ENCODE data around the gene PLCG1.
"Not testable (repeated sequence)": the region's sequence is repeated elsewhere in the genome, so short reads cannot be mapped to it uniquely, and the experiment has no call there.

Gene PLCG1

GRCh38 chr20:41124451-41125094 lies 12.8 kb upstream of the PLCG1 start:
- no peak overlapping the region for H3K4me3 ChIP-seq (ENCODE audit: low read depth, low read length)
- no peak for TF ChIP-seq CTCF (conservative IDR thresholded peaks at IDR 0.05; ENCODE audit: low read depth, low read length)
- no peak for DNase-seq (ENCODE audit: low read depth)

GRCh38 chr20:41125530-41126457 lies 11.5 kb upstream of the PLCG1 start:
- no peak for DNase-seq (ENCODE audit: low read depth)
- no peak for TF ChIP-seq CTCF (conservative IDR thresholded peaks at IDR 0.05; ENCODE audit: low read depth, low read length)
- no peak overlapping the region for H3K4me3 ChIP-seq (ENCODE audit: low read depth, low read length)

- H3K4me3 ChIP-seq (ENCODE audit: low read depth, low read length) = no peak overlapping the region
- DNase-seq (ENCODE audit: low read depth) = no peak
- no peak for TF ChIP-seq CTCF (conservative IDR thresholded peaks at IDR 0.05; ENCODE audit: low read depth, low read length)
Observed at GRCh38 chr20:41126719-41127118, 10.6 kb upstream of the PLCG1 start.

GRCh38 chr20:41128317-41128716 lies 9.0 kb upstream of the PLCG1 start:
- not testable (repeated sequence) for H3K4me3 ChIP-seq (ENCODE audit: low read depth, low read length); DNase-seq (ENCODE audit: low read depth)

GRCh38 chr20:41131594-41132387 lies 5.6 kb upstream of the PLCG1 start:
- H3K4me3 ChIP-seq (ENCODE audit: low read depth, low read length) = no peak overlapping the region
- DNase-seq (ENCODE audit: low read depth) = no peak
- no peak for TF ChIP-seq CTCF (conservative IDR thresholded peaks at IDR 0.05; ENCODE audit: low read depth, low read length)

GRCh38 chr20:41132388-41132775 lies 5.0 kb upstream of the PLCG1 start:
- H3K4me3 ChIP-seq (ENCODE audit: low read depth, low read length); DNase-seq (ENCODE audit: low read depth): not testable (repeated sequence)

GRCh38 chr20:41133709-41134361 lies 3.5 kb upstream of the PLCG1 start:
- no peak for DNase-seq (ENCODE audit: low read depth)
- no peak for TF ChIP-seq CTCF (conservative IDR thresholded peaks at IDR 0.05; ENCODE audit: low read depth, low read length)

More at GRCh38 chr20:41133709-41134361, 3.5 kb upstream of the PLCG1 start:
- no peak overlapping the region for H3K4me3 ChIP-seq (ENCODE audit: low read depth, low read length)

Data from choroid plexus epithelial cell (primary cell).